IMR-90 (cell line): ENCODE results near the gene ACP1. TPM values are rescaled to one million over a fixed set of nuclear protein-coding genes. Genes with fewer than 3 reads are reported as not detected.

Source experiments
- ATAC-seq: fragments of 200-7000 bp; cut with Tn5 transposase; 2 replicates; pipeline ENCODE4 v1.9.1; 2020; ENCODE audit warnings: low read depth, mild to moderate bottlenecking, moderate library complexity
- BruUV-seq: library from RNA; stranded (reverse); fragments of 400-500 nt; replicated peaks from 2 replicates; lab custom pipeline; 2021; lab: Mats Ljungman, UMichigan
- CTCF ChIA-PET: fragments of 300-600 bp; formaldehyde crosslinking; extraction: SDS; loops from one replicate; lab custom pipeline; 2021; ENCODE audit warnings: antibody characterized with exemption; lab: Yijun Ruan, JAX
- POLR2A ChIA-PET: fragments of 300-600 bp; sonication (Branson Sonifier 250); formaldehyde crosslinking; loops from one replicate; lab custom pipeline; 2022; ENCODE audit warnings: antibody characterized with exemption; ENCODE audit not compliant: unreplicated experiment; lab: Charles Lee
- DNase-seq: peaks from one replicate; pipeline ENCODE4 v3.0.0; 2013
- H2AFZ ChIP-seq: replicated peaks from 2 replicates; pipeline ENCODE3; 2013; ENCODE audit warnings: low read length, mild to moderate bottlenecking; ENCODE audit not compliant: poor library complexity
- H2AK5ac ChIP-seq: 2 replicates; pipeline ENCODE4 v1.6.1; 2013; ENCODE audit warnings: low read depth, low read length, inconsistent platforms
- H2AK9ac ChIP-seq: replicated peaks from 2 replicates; pipeline ENCODE3; 2013; ENCODE audit warnings: mild to moderate bottlenecking, low read depth, low read length, moderate library complexity; ENCODE audit not compliant: poor library complexity
- H2BK120ac ChIP-seq: 2 replicates; pipeline ENCODE4 v1.6.1; 2013; ENCODE audit warnings: low read depth, low read length, inconsistent platforms
- H2BK15ac ChIP-seq: 3 replicates; pipeline ENCODE4 v1.6.1; 2013; ENCODE audit warnings: low read depth, low read length, inconsistent platforms
- H2BK20ac ChIP-seq: 2 replicates; pipeline ENCODE4 v1.6.1; 2013; ENCODE audit warnings: low read depth, mild to moderate bottlenecking, inconsistent platforms, low read length, moderate library complexity
- H2BK5ac ChIP-seq: 2 replicates; pipeline ENCODE4 v1.6.1; 2013; ENCODE audit warnings: mild to moderate bottlenecking, low read depth, low read length, inconsistent platforms; ENCODE audit not compliant: poor library complexity, severe bottlenecking
- H3K14ac ChIP-seq: replicated peaks from 2 replicates; pipeline ENCODE4 v1.6.1; 2013; ENCODE audit warnings: low read depth, low read length, inconsistent platforms
- H3K18ac ChIP-seq: 2 replicates; pipeline ENCODE4 v1.6.1; 2013; ENCODE audit warnings: low read depth, low read length, control low read depth
- H3K23ac ChIP-seq: 2 replicates; pipeline ENCODE4 v1.6.1; 2013; ENCODE audit warnings: low read depth, low read length, inconsistent platforms
- H3K27ac ChIP-seq: 2 replicates; pipeline ENCODE4 v1.5.1; 2013; ENCODE audit warnings: mild to moderate bottlenecking, control low read depth, low read length; ENCODE audit not compliant: insufficient read depth
- H3K27me3 ChIP-seq: 2 replicates; pipeline ENCODE4 v1.6.1; 2013; ENCODE audit warnings: low read length; ENCODE audit not compliant: control insufficient read depth, insufficient read depth
- H3K36me3 ChIP-seq: 2 replicates; pipeline ENCODE4 v1.6.1; 2013; ENCODE audit warnings: low read length, mixed read lengths; ENCODE audit not compliant: control insufficient read depth, insufficient read depth
- H3K4ac ChIP-seq: 2 replicates; pipeline ENCODE4 v1.6.1; 2013; ENCODE audit warnings: low read depth, low read length, inconsistent platforms
- H3K4me1 ChIP-seq: 2 replicates; pipeline ENCODE4 v1.6.1; 2013; ENCODE audit warnings: low read length, mixed read lengths; ENCODE audit not compliant: control insufficient read depth, insufficient read depth
- H3K4me2 ChIP-seq: 2 replicates; pipeline ENCODE4 v1.6.1; 2013; ENCODE audit warnings: low read depth, mild to moderate bottlenecking, control low read depth, low read length, moderate library complexity
- H3K4me3 ChIP-seq: 2 replicates; pipeline ENCODE4 v1.5.1; 2013; ENCODE audit warnings: low read depth, mild to moderate bottlenecking, control low read depth, low read length, moderate library complexity; ENCODE audit not compliant: insufficient read depth
- H3K56ac ChIP-seq: 2 replicates; pipeline ENCODE4 v1.6.1; 2013; ENCODE audit warnings: low read length, inconsistent platforms; ENCODE audit not compliant: insufficient read depth; ENCODE audit errors: extremely low read depth
- H3K79me1 ChIP-seq, 2 experiments: 2 replicates each; pipeline ENCODE4 v1.6.1; 2013; ENCODE audit warnings: low read length in 2 of 2, inconsistent platforms in 1 of 2, low read depth in 1 of 2
- H3K9ac ChIP-seq: 2 replicates; pipeline ENCODE4 v1.6.1; 2013; ENCODE audit warnings: low read depth, low read length, control low read depth
- H3K9me1 ChIP-seq: 2 replicates; pipeline ENCODE4 v1.6.1; 2013; ENCODE audit warnings: low read length, inconsistent platforms; ENCODE audit not compliant: insufficient read depth
- H3K9me3 ChIP-seq: 2 replicates; pipeline ENCODE4 v1.6.1; 2013; ENCODE audit warnings: low read length; ENCODE audit not compliant: control insufficient read depth, insufficient read depth
- H4K20me1 ChIP-seq: 2 replicates; pipeline ENCODE4 v1.6.1; 2013; ENCODE audit warnings: low read length, inconsistent platforms; ENCODE audit not compliant: insufficient read depth
- H4K5ac ChIP-seq: 2 replicates; pipeline ENCODE4 v1.6.1; 2013; ENCODE audit warnings: mild to moderate bottlenecking, low read depth, low read length, control low read depth
- H4K8ac ChIP-seq, 2 experiments: 2 replicates each; pipeline ENCODE4 v1.6.1; 2013; ENCODE audit warnings: low read depth in 2 of 2, low read length in 2 of 2, control low read depth in 1 of 2, inconsistent platforms in 1 of 2
- H4K91ac ChIP-seq: 2 replicates; pipeline ENCODE4 v1.6.1; 2013; ENCODE audit warnings: low read depth, low read length, inconsistent platforms; ENCODE audit not compliant: insufficient read depth
- BHLHE40 ChIP-seq: fragments of 150-350 bp; IDR thresholded peaks from 2 replicates; pipeline ENCODE4 v1.6.1; 2016; ENCODE audit warnings: mild to moderate bottlenecking, low read depth, low read length
- CEBPB ChIP-seq: IDR thresholded peaks from 2 replicates; pipeline ENCODE4 v1.6.1; 2012; ENCODE audit warnings: low read depth, low read length, improper control_type of control experiment
- CHD1 ChIP-seq: IDR thresholded peaks from 2 replicates; pipeline ENCODE4 v1.6.1; 2012; ENCODE audit warnings: low read depth, low read length, improper control_type of control experiment
- CTCF ChIP-seq: conservative IDR thresholded peaks from 2 replicates; pipeline ENCODE4 v1.5.1; 2012; ENCODE audit warnings: mild to moderate bottlenecking, low read depth, low read length, improper control_type of control experiment
- ELK1 ChIP-seq: fragments of 150-350 bp; IDR thresholded peaks from 2 replicates; pipeline ENCODE4 v1.6.1; 2016; ENCODE audit warnings: low read depth, mild to moderate bottlenecking, low read length, moderate library complexity, borderline replicate concordance
- FOS ChIP-seq: fragments of 150-350 bp; IDR thresholded peaks from 2 replicates; pipeline ENCODE4 v1.6.1; 2016; ENCODE audit warnings: low read depth, low read length
- MAFK ChIP-seq: IDR thresholded peaks from 2 replicates; pipeline ENCODE4 v1.6.1; 2012; ENCODE audit warnings: low read depth, low read length, improper control_type of control experiment
- MAZ ChIP-seq: IDR thresholded peaks from 2 replicates; pipeline ENCODE4 v1.6.1; 2012; ENCODE audit warnings: low read depth, mild to moderate bottlenecking, low read length, improper control_type of control experiment, moderate library complexity, borderline replicate concordance
- MXI1 ChIP-seq: IDR thresholded peaks from 2 replicates; pipeline ENCODE4 v1.6.1; 2012; ENCODE audit warnings: low read depth, mild to moderate bottlenecking, low read length, moderate library complexity, borderline replicate concordance
- NFE2L2 ChIP-seq: fragments of 150-350 bp; IDR thresholded peaks from 2 replicates; pipeline ENCODE4 v1.6.1; 2016; ENCODE audit warnings: low read depth, mild to moderate bottlenecking, low read length
- POLR2A ChIP-seq: IDR thresholded peaks from 2 replicates; pipeline ENCODE4 v1.6.1; 2012; ENCODE audit warnings: mild to moderate bottlenecking, low read depth, low read length
- RAD21 ChIP-seq: IDR thresholded peaks from 2 replicates; pipeline ENCODE4 v1.6.1; 2012; ENCODE audit warnings: low read length, improper control_type of control experiment
- RCOR1 ChIP-seq: IDR thresholded peaks from 2 replicates; pipeline ENCODE4 v1.6.1; 2012; ENCODE audit warnings: mild to moderate bottlenecking, low read length, improper control_type of control experiment; ENCODE audit not compliant: insufficient replicate concordance
- RFX5 ChIP-seq: IDR thresholded peaks from 2 replicates; pipeline ENCODE4 v1.8.0; 2012; ENCODE audit warnings: low read depth, mild to moderate bottlenecking, low read length, moderate library complexity
- SMC3 ChIP-seq: fragments of 150-350 bp; IDR thresholded peaks from 2 replicates; pipeline ENCODE4 v1.6.1; 2016; ENCODE audit warnings: low read depth, mild to moderate bottlenecking, antibody characterized with exemption, low read length, moderate library complexity
- USF2 ChIP-seq: fragments of 150-350 bp; IDR thresholded peaks from 2 replicates; pipeline ENCODE4 v1.6.1; 2017; ENCODE audit warnings: mild to moderate bottlenecking, antibody characterized with exemption, low read length, low read depth
- WGBS, 2 experiments: methylation state at CpG; one replicate each; pipeline versions ENCODE4 v1.1.5 to v1.1.7; 2013; ENCODE audit warnings: missing lambda C conversion rate in 2 of 2; ENCODE audit not compliant: insufficient read length in 1 of 2; ENCODE audit errors: extremely low coverage in 2 of 2; 5-methylcytosine and 5-hydroxymethylcytosine counted together
- dilution Hi-C: fragments of 300-500 bp; cut with HindIII; formaldehyde crosslinking; loops from one replicate; pipeline ENCODE4 v1.14.3; 2018; ENCODE audit warnings: low sequenced_read_pairs; ENCODE audit not compliant: unreplicated experiment
- in situ Hi-C: fragments of 300-500 bp; cut with MboI; formaldehyde crosslinking; loops from 3 replicates; pipeline ENCODE4 v1.14.3; 2019; ENCODE audit warnings: low sequenced_read_pairs, inconsistent platforms, mixed read lengths
- intact Hi-C: fragments of 100-400 bp; cut with micrococcal nuclease; formaldehyde crosslinking; loops from 2 replicates; pipeline ENCODE4 v1.10.0; 2022
- polyA plus RNA-seq, 3 experiments: library from polyadenylated mRNA; depleted of rRNA; stranded (reverse); fragments of >200 nt; gene quantifications; 2 replicates each; pipeline ENCODE4 v1.2.3, GENCODE V29; 2012; ENCODE audit warnings: low replicate concordance in 1 of 3
- total RNA-seq: library from RNA; depleted of rRNA; stranded (reverse); fragments of >200 nt; gene quantifications from 2 replicates; pipeline ENCODE4 v1.2.3, GENCODE V29; 2012

Gene ACP1
- total and polyA plus RNA-seq, 2 of the 4 experiments (the other 2 are of a cell fraction): 85.7 to 104 TPM

- Histone ChIP-seq H3K4me2 (no peak overlapping the region), H3K36me3 (no peaks in the 10 kb centered on the region), H4K8ac (no peak overlapping the region), H2AK9ac (no peak overlapping the region), H3K14ac (no peak overlapping the region), H2BK120ac (no peak overlapping the region), H3K79me1 (no peaks in the 10 kb centered on the region), H3K4ac (no peak overlapping the region), H3K27me3 (no peaks in the 10 kb centered on the region), H2AFZ (no peak overlapping the region), H3K9me1 (no peaks in the 10 kb centered on the region), H3K4me1 (no peaks in the 10 kb centered on the region), H4K91ac (no peak overlapping the region), H2BK5ac (no peak overlapping the region), H3K4me3 (no peak overlapping the region), H2AK5ac (no peak overlapping the region), H2BK20ac (no peak overlapping the region), H4K5ac (no peak overlapping the region), H2BK15ac (no peak overlapping the region), H3K9me3 (peaks cover 33% of the 10 kb centered on the region), H3K56ac (no peak overlapping the region), H3K9ac (no peak overlapping the region), H3K27ac (no peak overlapping the region), H3K18ac (no peak overlapping the region), H4K20me1 (no peaks in the 10 kb centered on the region), H3K23ac (no peak overlapping the region)
- ATAC-seq (no peak), DNase-seq (no peak)
- ChIA-PET CTCF (no interaction called here), POLR2A (no interaction called here)
- no peak for TF ChIP-seq FOS
- no peak for TF ChIP-seq RAD21
- TF ChIP-seq ELK1: no peak
- TF ChIP-seq CTCF: no peak
- no peak for TF ChIP-seq RCOR1
- no peak for TF ChIP-seq SMC3
- TF ChIP-seq BHLHE40: no peak
- TF ChIP-seq USF2: no peak
- no peak for TF ChIP-seq MAFK
- TF ChIP-seq RFX5: no peak
- no peak for TF ChIP-seq MXI1
- no peak for TF ChIP-seq NFE2L2
- TF ChIP-seq POLR2A: no peak
- no peak for TF ChIP-seq CEBPB
- TF ChIP-seq CHD1: no peak
- TF ChIP-seq MAZ: no peak
- WGBS, 2 experiments: 82% methylated on average over 43 of the region's 56 CpGs; no CpG with 5 or more reads in 1 of the 2 experiments
- in situ Hi-C loops: no loop called here
- intact Hi-C loops: no loop called here
- no TSS peak for BruUV-seq
- dilution Hi-C loops: no loop called here
Observed at GRCh38 chr2:314561-315336, 50.0 kb downstream of the ACP1 start.
